H1 (cell line): ENCODE data around the gene XNDC1N. TPM values are rescaled to one million over a fixed set of nuclear protein-coding genes. Genes with fewer than 3 reads are reported as not detected.

Experiments used
- polyA plus RNA-seq, 7 experiments: library from polyadenylated mRNA; depleted of rRNA in 3 of 7; stranded (reverse) in 5 of 7; unstranded in 2 of 7; fragments of >200 nt in 5 of 7; fragments of 200-250 nt in 2 of 7; gene quantifications; 1 replicate in 5 of 7; 2 replicates in 1 of 7; 4 replicates in 1 of 7; pipeline versions ENCODE4 v1.2.1 to v1.2.3, GENCODE V29; 2011 to 2013; ENCODE audit warnings: missing spikeins in 2 of 7, mixed read lengths in 2 of 7
- total RNA-seq: library from RNA; stranded (reverse); fragmentation: NEBNext Ultra II Directional; extraction: Animal tissue kit (Norgen Biotek cat#: 25700); gene quantifications from 2 replicates; pipeline ENCODE4 v1.2.1, GENCODE V29; 2021
- TF ChIP-seq, protein P1 (sequence below): fragments of 300-600 bp; sonication (generic); IDR thresholded peaks from 2 replicates; pipeline ENCODE4 v1.7.1; 2012; ENCODE audit warnings: low read length, moderate library complexity, mild to moderate bottlenecking, inconsistent platforms; ENCODE audit not compliant: insufficient replicate concordance

The XNDC1N gene
- total and polyA plus RNA-seq, 2 of the 8 experiments (the other 6 are each of a cell fraction or from before 2014, with no cell fraction given): 5.8 to 7.5 TPM

DNA sequence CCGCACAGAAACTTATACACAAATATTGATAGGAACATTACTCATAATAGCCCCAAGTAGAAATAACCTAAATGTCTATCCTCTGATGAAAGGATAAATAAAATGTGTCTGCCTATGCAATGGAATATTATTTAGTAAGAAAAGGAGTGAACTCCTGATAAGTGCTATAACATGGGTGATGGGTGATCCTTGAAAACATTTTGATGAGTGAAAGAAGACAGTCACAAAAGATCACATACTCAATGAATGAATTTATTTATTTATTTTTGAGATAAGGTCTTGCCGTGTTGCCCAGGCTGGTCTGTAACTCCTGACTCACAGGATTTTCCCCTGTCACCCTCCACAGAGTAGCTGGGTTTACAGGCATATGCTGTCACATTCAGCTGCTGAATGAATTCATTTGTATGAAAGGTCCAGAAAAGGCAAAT is 17.8 kb upstream of the XNDC1N start (continued):
- TF ChIP-seq, protein P1, sequence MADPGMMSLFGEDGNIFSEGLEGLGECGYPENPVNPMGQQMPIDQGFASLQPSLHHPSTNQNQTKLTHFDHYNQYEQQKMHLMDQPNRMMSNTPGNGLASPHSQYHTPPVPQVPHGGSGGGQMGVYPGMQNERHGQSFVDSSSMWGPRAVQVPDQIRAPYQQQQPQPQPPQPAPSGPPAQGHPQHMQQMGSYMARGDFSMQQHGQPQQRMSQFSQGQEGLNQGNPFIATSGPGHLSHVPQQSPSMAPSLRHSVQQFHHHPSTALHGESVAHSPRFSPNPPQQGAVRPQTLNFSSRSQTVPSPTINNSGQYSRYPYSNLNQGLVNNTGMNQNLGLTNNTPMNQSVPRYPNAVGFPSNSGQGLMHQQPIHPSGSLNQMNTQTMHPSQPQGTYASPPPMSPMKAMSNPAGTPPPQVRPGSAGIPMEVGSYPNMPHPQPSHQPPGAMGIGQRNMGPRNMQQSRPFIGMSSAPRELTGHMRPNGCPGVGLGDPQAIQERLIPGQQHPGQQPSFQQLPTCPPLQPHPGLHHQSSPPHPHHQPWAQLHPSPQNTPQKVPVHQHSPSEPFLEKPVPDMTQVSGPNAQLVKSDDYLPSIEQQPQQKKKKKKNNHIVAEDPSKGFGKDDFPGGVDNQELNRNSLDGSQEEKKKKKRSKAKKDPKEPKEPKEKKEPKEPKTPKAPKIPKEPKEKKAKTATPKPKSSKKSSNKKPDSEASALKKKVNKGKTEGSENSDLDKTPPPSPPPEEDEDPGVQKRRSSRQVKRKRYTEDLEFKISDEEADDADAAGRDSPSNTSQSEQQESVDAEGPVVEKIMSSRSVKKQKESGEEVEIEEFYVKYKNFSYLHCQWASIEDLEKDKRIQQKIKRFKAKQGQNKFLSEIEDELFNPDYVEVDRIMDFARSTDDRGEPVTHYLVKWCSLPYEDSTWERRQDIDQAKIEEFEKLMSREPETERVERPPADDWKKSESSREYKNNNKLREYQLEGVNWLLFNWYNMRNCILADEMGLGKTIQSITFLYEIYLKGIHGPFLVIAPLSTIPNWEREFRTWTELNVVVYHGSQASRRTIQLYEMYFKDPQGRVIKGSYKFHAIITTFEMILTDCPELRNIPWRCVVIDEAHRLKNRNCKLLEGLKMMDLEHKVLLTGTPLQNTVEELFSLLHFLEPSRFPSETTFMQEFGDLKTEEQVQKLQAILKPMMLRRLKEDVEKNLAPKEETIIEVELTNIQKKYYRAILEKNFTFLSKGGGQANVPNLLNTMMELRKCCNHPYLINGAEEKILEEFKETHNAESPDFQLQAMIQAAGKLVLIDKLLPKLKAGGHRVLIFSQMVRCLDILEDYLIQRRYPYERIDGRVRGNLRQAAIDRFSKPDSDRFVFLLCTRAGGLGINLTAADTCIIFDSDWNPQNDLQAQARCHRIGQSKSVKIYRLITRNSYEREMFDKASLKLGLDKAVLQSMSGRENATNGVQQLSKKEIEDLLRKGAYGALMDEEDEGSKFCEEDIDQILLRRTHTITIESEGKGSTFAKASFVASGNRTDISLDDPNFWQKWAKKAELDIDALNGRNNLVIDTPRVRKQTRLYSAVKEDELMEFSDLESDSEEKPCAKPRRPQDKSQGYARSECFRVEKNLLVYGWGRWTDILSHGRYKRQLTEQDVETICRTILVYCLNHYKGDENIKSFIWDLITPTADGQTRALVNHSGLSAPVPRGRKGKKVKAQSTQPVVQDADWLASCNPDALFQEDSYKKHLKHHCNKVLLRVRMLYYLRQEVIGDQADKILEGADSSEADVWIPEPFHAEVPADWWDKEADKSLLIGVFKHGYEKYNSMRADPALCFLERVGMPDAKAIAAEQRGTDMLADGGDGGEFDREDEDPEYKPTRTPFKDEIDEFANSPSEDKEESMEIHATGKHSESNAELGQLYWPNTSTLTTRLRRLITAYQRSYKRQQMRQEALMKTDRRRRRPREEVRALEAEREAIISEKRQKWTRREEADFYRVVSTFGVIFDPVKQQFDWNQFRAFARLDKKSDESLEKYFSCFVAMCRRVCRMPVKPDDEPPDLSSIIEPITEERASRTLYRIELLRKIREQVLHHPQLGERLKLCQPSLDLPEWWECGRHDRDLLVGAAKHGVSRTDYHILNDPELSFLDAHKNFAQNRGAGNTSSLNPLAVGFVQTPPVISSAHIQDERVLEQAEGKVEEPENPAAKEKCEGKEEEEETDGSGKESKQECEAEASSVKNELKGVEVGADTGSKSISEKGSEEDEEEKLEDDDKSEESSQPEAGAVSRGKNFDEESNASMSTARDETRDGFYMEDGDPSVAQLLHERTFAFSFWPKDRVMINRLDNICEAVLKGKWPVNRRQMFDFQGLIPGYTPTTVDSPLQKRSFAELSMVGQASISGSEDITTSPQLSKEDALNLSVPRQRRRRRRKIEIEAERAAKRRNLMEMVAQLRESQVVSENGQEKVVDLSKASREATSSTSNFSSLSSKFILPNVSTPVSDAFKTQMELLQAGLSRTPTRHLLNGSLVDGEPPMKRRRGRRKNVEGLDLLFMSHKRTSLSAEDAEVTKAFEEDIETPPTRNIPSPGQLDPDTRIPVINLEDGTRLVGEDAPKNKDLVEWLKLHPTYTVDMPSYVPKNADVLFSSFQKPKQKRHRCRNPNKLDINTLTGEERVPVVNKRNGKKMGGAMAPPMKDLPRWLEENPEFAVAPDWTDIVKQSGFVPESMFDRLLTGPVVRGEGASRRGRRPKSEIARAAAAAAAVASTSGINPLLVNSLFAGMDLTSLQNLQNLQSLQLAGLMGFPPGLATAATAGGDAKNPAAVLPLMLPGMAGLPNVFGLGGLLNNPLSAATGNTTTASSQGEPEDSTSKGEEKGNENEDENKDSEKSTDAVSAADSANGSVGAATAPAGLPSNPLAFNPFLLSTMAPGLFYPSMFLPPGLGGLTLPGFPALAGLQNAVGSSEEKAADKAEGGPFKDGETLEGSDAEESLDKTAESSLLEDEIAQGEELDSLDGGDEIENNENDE: no peak
